NCI-H748 (cell line): ENCODE data around the gene TBX1.

Experiments
- DNase-seq: peaks from one replicate; lab custom pipeline; 2025; ENCODE audit not compliant: unreplicated experiment; lab: John Stamatoyannopoulos, UW

The TBX1 gene

GRCh38 chr22:19737846-19738663 lies 22.5 kb upstream of the TBX1 start:
- no peak for DNase-seq

- no peak for DNase-seq
Observed at GRCh38 chr22:19738664-19739447, 21.7 kb upstream of the TBX1 start.

- DNase-seq = no peak
Observed at GRCh38 chr22:19739448-19739895, 21.1 kb upstream of the TBX1 start.

GRCh38 chr22:19739911-19740449 lies 20.6 kb upstream of the TBX1 start:
- DNase-seq = no peak

- no peak for DNase-seq
Observed at GRCh38 chr22:19740586-19740985, 20.0 kb upstream of the TBX1 start.

- DNase-seq = no peak
Observed at GRCh38 chr22:19741053-19741452, 19.5 kb upstream of the TBX1 start.

GRCh38 chr22:19742160-19743066 lies 18.2 kb upstream of the TBX1 start:
- DNase-seq = no peak

GRCh38 chr22:19743081-19743480 lies 17.5 kb upstream of the TBX1 start:
- no peak for DNase-seq

GRCh38 chr22:19743651-19744050 lies 16.9 kb upstream of the TBX1 start:
- no peak for DNase-seq

GRCh38 chr22:19744350-19745006 lies 16.1 kb upstream of the TBX1 start:
- no peak for DNase-seq

- no peak for DNase-seq
Observed at GRCh38 chr22:19745155-19746101, 15.2 kb upstream of the TBX1 start.

- no peak for DNase-seq
Observed at GRCh38 chr22:19746726-19747125, 13.9 kb upstream of the TBX1 start.

- DNase-seq = no peak
Observed at GRCh38 chr22:19747551-19747950, 13.0 kb upstream of the TBX1 start.

- DNase-seq = no peak
Observed at GRCh38 chr22:19748139-19748538, 12.4 kb upstream of the TBX1 start.

- no peak for DNase-seq
Observed at GRCh38 chr22:19748991-19749664, 11.4 kb upstream of the TBX1 start.

- no peak for DNase-seq
Observed at GRCh38 chr22:19749876-19750275, 10.7 kb upstream of the TBX1 start.

- DNase-seq = no peak
Observed at GRCh38 chr22:19750507-19751490, 9.8 kb upstream of the TBX1 start.
